ENCODE results near the gene SNRNP48. TPM values are rescaled to one million over a fixed set of nuclear protein-coding genes. Genes with fewer than 3 reads are reported as not detected.
A peak's percentile ranks its signal among the peaks of the same experiment; 100 is the strongest.

The SNRNP48 gene
- total RNA-seq, 1 experiment from 2014 or later: 13.7 TPM

- Histone ChIP-seq H3K4me3 (ENCODE audit: low read length) (peak overlapping the region; percentile 90), H3K9me3 (ENCODE audit: low read length) (no peaks in the 10 kb centered on the region), H3K4me2 (ENCODE audit: low read depth, low read length, poor library complexity, severe bottlenecking) (peak overlapping the region; percentile 76), H3K9me2 (replicated peaks; ENCODE audit: insufficient read depth, low read length) (no peaks in the 10 kb centered on the region), H2AFZ (ENCODE audit: low read length) (no peak overlapping the region), H3K27me3 (ENCODE audit: low read length) (no peaks in the 10 kb centered on the region), H3K27ac (ENCODE audit: low read length) (no peak overlapping the region), H3K36me3 (ENCODE audit: insufficient read depth, low read length) (peaks cover 26% of the 10 kb centered on the region; the same call in 1 of the 2 replicates), H4K20me1 (ENCODE audit: insufficient read depth, low read depth, low read length) (peaks cover 8% of the 10 kb centered on the region; the same call in 1 of the 2 replicates), H3K4me1 (ENCODE audit: low read length) (peaks cover 23% of the 10 kb centered on the region), H3K79me2 (ENCODE audit: low read length) (peaks cover 40% of the 10 kb centered on the region), H3K9ac (ENCODE audit: low read length) (no peak overlapping the region)
- DNase-seq: no peak
Observed at GRCh38 chr6:7591770-7592169, 1.8 kb downstream of the SNRNP48 start.

- Histone ChIP-seq H3K27me3 (ENCODE audit: low read length) (no peaks in the 10 kb centered on the region), H2AFZ (ENCODE audit: low read length) (no peak overlapping the region), H3K27ac (ENCODE audit: low read length) (no peak overlapping the region), H3K9me3 (ENCODE audit: low read length) (no peaks in the 10 kb centered on the region), H3K9me2 (replicated peaks; ENCODE audit: insufficient read depth, low read length) (no peaks in the 10 kb centered on the region), H3K4me3 (ENCODE audit: low read length) (no peak overlapping the region), H3K4me2 (ENCODE audit: low read depth, low read length, poor library complexity, severe bottlenecking) (no peak overlapping the region), H3K9ac (ENCODE audit: low read length) (no peak overlapping the region), H3K4me1 (ENCODE audit: low read length) (peaks cover 23% of the 10 kb centered on the region), H3K79me2 (ENCODE audit: low read length) (peaks cover 44% of the 10 kb centered on the region), H4K20me1 (ENCODE audit: insufficient read depth, low read depth, low read length) (peaks cover 8% of the 10 kb centered on the region; the same call in 1 of the 2 replicates), H3K36me3 (ENCODE audit: insufficient read depth, low read length) (peaks cover 30% of the 10 kb centered on the region; the same call in 1 of the 2 replicates)
- no peak for DNase-seq
Observed at GRCh38 chr6:7593229-7593628, 3.2 kb downstream of the SNRNP48 start.

GRCh38 chr6:7594579-7595125 lies 4.7 kb downstream of the SNRNP48 start:
- Histone ChIP-seq H3K9me2 (replicated peaks; ENCODE audit: insufficient read depth, low read length) (no peaks in the 10 kb centered on the region), H3K4me2 (ENCODE audit: low read depth, low read length, poor library complexity, severe bottlenecking) (no peak overlapping the region), H3K27ac (ENCODE audit: low read length) (no peak overlapping the region), H3K36me3 (ENCODE audit: insufficient read depth, low read length) (peaks cover 42% of the 10 kb centered on the region; the same call in 1 of the 2 replicates), H4K20me1 (ENCODE audit: insufficient read depth, low read depth, low read length) (peaks cover 8% of the 10 kb centered on the region; the same call in 1 of the 2 replicates), H3K27me3 (ENCODE audit: low read length) (no peaks in the 10 kb centered on the region), H3K4me3 (ENCODE audit: low read length) (no peak overlapping the region), H2AFZ (ENCODE audit: low read length) (no peak overlapping the region), H3K9ac (ENCODE audit: low read length) (no peak overlapping the region), H3K4me1 (ENCODE audit: low read length) (peaks cover 17% of the 10 kb centered on the region), H3K9me3 (ENCODE audit: low read length) (no peaks in the 10 kb centered on the region), H3K79me2 (ENCODE audit: low read length) (peaks cover 48% of the 10 kb centered on the region)
- no peak for DNase-seq

GRCh38 chr6:7604003-7604402 lies 14.0 kb downstream of the SNRNP48 start:
- no peak overlapping the region for H3K4me2 ChIP-seq (ENCODE audit: low read depth, low read length, poor library complexity, severe bottlenecking)
- H3K9me3 ChIP-seq (ENCODE audit: low read length): no peaks in the 10 kb centered on the region

GRCh38 chr6:7604506-7604905 lies 14.5 kb downstream of the SNRNP48 start:
- Histone ChIP-seq H3K4me2 (ENCODE audit: low read depth, low read length, poor library complexity, severe bottlenecking) (no peak overlapping the region), H3K9ac (ENCODE audit: low read length) (no peak overlapping the region), H3K36me3 (ENCODE audit: insufficient read depth, low read length) (peaks cover 77% of the 10 kb centered on the region), H3K4me3 (ENCODE audit: low read length) (no peak overlapping the region), H3K79me2 (ENCODE audit: low read length) (peaks cover 11% of the 10 kb centered on the region; the same call in 1 of the 2 replicates), H4K20me1 (ENCODE audit: insufficient read depth, low read depth, low read length) (peaks cover 4% of the 10 kb centered on the region; the same call in 1 of the 2 replicates), H2AFZ (ENCODE audit: low read length) (no peak overlapping the region), H3K27ac (ENCODE audit: low read length) (no peak overlapping the region), H3K9me2 (replicated peaks; ENCODE audit: insufficient read depth, low read length) (no peaks in the 10 kb centered on the region), H3K27me3 (ENCODE audit: low read length) (no peaks in the 10 kb centered on the region), H3K9me3 (ENCODE audit: low read length) (no peaks in the 10 kb centered on the region), H3K4me1 (ENCODE audit: low read length) (peaks cover 10% of the 10 kb centered on the region)
- no peak for DNase-seq

More at GRCh38 chr6:7604003-7604402, 14.0 kb downstream of the SNRNP48 start:
- H3K27ac ChIP-seq (ENCODE audit: low read length): no peak overlapping the region
- H3K4me3 ChIP-seq (ENCODE audit: low read length): no peak overlapping the region
- no peak overlapping the region for H3K9ac ChIP-seq (ENCODE audit: low read length)
- no peak overlapping the region for H2AFZ ChIP-seq (ENCODE audit: low read length)
- H3K9me2 ChIP-seq (replicated peaks; ENCODE audit: insufficient read depth, low read length): no peaks in the 10 kb centered on the region
- H3K79me2 ChIP-seq (ENCODE audit: low read length): peaks cover 13% of the 10 kb centered on the region; the same call in 1 of the 2 replicates
- H3K27me3 ChIP-seq (ENCODE audit: low read length): no peaks in the 10 kb centered on the region
- peaks cover 10% of the 10 kb centered on the region for H3K4me1 ChIP-seq (ENCODE audit: low read length)
- peaks cover 77% of the 10 kb centered on the region for H3K36me3 ChIP-seq (ENCODE audit: insufficient read depth, low read length)
- DNase-seq: no peak
- peaks cover 4% of the 10 kb centered on the region; the same call in 1 of the 2 replicates for H4K20me1 ChIP-seq (ENCODE audit: insufficient read depth, low read depth, low read length)

GRCh38 chr6:7615611-7616383 lies 25.8 kb downstream of the SNRNP48 start:
- Histone ChIP-seq H3K27me3 (ENCODE audit: low read length) (no peaks in the 10 kb centered on the region), H3K4me1 (ENCODE audit: low read length) (peaks cover 8% of the 10 kb centered on the region), H2AFZ (ENCODE audit: low read length) (no peak overlapping the region), H3K9ac (ENCODE audit: low read length) (no peak overlapping the region), H3K79me2 (ENCODE audit: low read length) (no peaks in the 10 kb centered on the region), H3K27ac (ENCODE audit: low read length) (no peak overlapping the region), H3K9me2 (replicated peaks; ENCODE audit: insufficient read depth, low read length) (no peaks in the 10 kb centered on the region), H4K20me1 (ENCODE audit: insufficient read depth, low read depth, low read length) (no peaks in the 10 kb centered on the region), H3K36me3 (ENCODE audit: insufficient read depth, low read length) (no peaks in the 10 kb centered on the region), H3K4me2 (ENCODE audit: low read depth, low read length, poor library complexity, severe bottlenecking) (no peak overlapping the region), H3K9me3 (ENCODE audit: low read length) (no peaks in the 10 kb centered on the region), H3K4me3 (ENCODE audit: low read length) (no peak overlapping the region)
- DNase-seq: peak; percentile 83

GRCh38 chr6:7617801-7618764 lies 28.1 kb downstream of the SNRNP48 start:
- Histone ChIP-seq H3K9ac (ENCODE audit: low read length) (peak overlapping the region; percentile 35; the same call in 1 of the 2 replicates), H3K27me3 (ENCODE audit: low read length) (no peaks in the 10 kb centered on the region), H3K4me2 (ENCODE audit: low read depth, low read length, poor library complexity, severe bottlenecking) (peak overlapping the region; percentile 44), H3K9me3 (ENCODE audit: low read length) (no peaks in the 10 kb centered on the region), H3K4me1 (ENCODE audit: low read length) (peaks cover 8% of the 10 kb centered on the region), H3K9me2 (replicated peaks; ENCODE audit: insufficient read depth, low read length) (no peaks in the 10 kb centered on the region), H4K20me1 (ENCODE audit: insufficient read depth, low read depth, low read length) (no peaks in the 10 kb centered on the region), H2AFZ (ENCODE audit: low read length) (no peak overlapping the region), H3K79me2 (ENCODE audit: low read length) (no peaks in the 10 kb centered on the region), H3K27ac (ENCODE audit: low read length) (no peak overlapping the region), H3K4me3 (ENCODE audit: low read length) (peak overlapping the region; percentile 17; the same call in 1 of the 2 replicates), H3K36me3 (ENCODE audit: insufficient read depth, low read length) (no peaks in the 10 kb centered on the region)
- DNase-seq: no peak
